ENCODE data around the gene DICER1.

- TF ChIP-seq POLR2AphosphoS5 (IDR thresholded peaks at IDR 0.05) = no peak
- TF ChIP-seq EP300 (conservative IDR thresholded peaks at IDR 0.05; ENCODE audit: poor library complexity, severe bottlenecking) = no peak
- TF ChIP-seq CTCF (IDR thresholded peaks at IDR 0.05; ENCODE audit: poor library complexity, severe bottlenecking) = no peak
- TF ChIP-seq EZH2 (IDR thresholded peaks at IDR 0.05; ENCODE audit: borderline replicate concordance, insufficient read depth, low read length, poor library complexity, severe bottlenecking) = no peak
- TF ChIP-seq RAD21 (conservative IDR thresholded peaks at IDR 0.05) = no peak
- TF ChIP-seq SMC3 (conservative IDR thresholded peaks at IDR 0.05; ENCODE audit: poor library complexity) = no peak
- TF ChIP-seq REST (IDR thresholded peaks at IDR 0.05; ENCODE audit: borderline replicate concordance) = no peak
Observed at GRCh38 chr14:95056476-95056875, 100.9 kb downstream of the DICER1 start.

Data from neural cell (in vitro differentiated cells).